ENCODE measurements around the gene MAP2K3. TPM values are rescaled to one million over a fixed set of nuclear protein-coding genes. Genes with fewer than 3 reads are reported as not detected.
A peak's percentile ranks its signal among the peaks of the same experiment; 100 is the strongest.

The MAP2K3 gene
- total RNA-seq, 1 donor from 2014 or later, result 3.5 TPM

DNA sequence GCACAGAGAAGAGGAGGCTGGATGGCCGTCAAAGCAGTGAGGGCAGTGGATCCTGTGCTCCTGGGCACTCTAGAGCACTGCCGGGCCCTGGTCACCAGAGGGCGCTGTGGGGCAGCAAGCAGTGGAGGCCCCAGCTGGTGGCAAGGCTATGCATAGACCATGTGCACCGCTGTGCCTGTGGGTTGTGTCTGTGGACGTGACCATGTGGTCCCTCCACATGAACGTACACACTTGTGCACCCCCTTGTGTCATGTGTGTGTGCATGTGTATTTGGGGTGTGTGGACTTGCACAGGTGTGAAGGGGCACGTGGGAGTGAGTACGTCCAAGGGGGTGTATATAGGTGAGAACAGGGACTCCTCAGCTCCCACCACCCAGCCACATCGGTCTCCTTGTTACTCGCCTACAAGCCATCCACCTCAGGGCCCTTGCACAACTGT lies 4.4 kb upstream of the MAP2K3 start:
- no peak overlapping the region for H2AFZ ChIP-seq (replicated peaks)
- TF ChIP-seq EZH2phosphoT487 (IDR thresholded peaks at IDR 0.05), result no peak
- no peak for TF ChIP-seq EZH2 (IDR thresholded peaks at IDR 0.05)
- TF ChIP-seq CTCF (IDR thresholded peaks at IDR 0.05), result peak; percentile 96
- Mint-ChIP-seq H3K27me3 (ENCODE audit: insufficient read depth, low read depth) (peaks cover 21% of the 10 kb centered on the region), H3K27ac (no peak overlapping the region), H3K9me3 (peaks cover 3% of the 10 kb centered on the region), H3K4me1 (peaks cover 12% of the 10 kb centered on the region), H3K36me3 (no peaks in the 10 kb centered on the region), H3K4me3 (peak overlapping the region; percentile 22)
- H3K9ac ChIP-seq, result no peak overlapping the region
- H3K36me3 ChIP-seq, result no peaks in the 10 kb centered on the region
- peaks cover 2% of the 10 kb centered on the region for H4K20me1 ChIP-seq (ENCODE audit: low read depth)
- no peak overlapping the region for H3K4me2 ChIP-seq
- H3K9me3 ChIP-seq (ENCODE audit: low read depth), result no peaks in the 10 kb centered on the region
- H3K27me3 ChIP-seq, result peaks cover 80% of the 10 kb centered on the region
- H3F3A ChIP-seq (ENCODE audit: low read depth), result no peaks in the 10 kb centered on the region
- no peak overlapping the region for H3K4me3 ChIP-seq
- H3K27ac ChIP-seq, result no peak overlapping the region
- DNase-seq (ENCODE audit: low spot score), result peak; percentile 87
- H3K4me1 ChIP-seq, result peaks cover 2% of the 10 kb centered on the region
- no peaks in the 10 kb centered on the region for H3K79me2 ChIP-seq (ENCODE audit: low read depth)

GRCh38 chr17:21282231-21282630 lies 2.3 kb upstream of the MAP2K3 start:
- no peaks in the 10 kb centered on the region for H3K36me3 ChIP-seq
- H3K27ac Mint-ChIP-seq, result no peak overlapping the region
- H3F3A ChIP-seq (ENCODE audit: low read depth), result peaks cover 5% of the 10 kb centered on the region
- H4K20me1 ChIP-seq (ENCODE audit: low read depth), result peaks cover 14% of the 10 kb centered on the region
- H3K4me2 ChIP-seq, result no peak overlapping the region
- H3K4me3 Mint-ChIP-seq, result no peak overlapping the region
- H3K4me1 Mint-ChIP-seq, result peaks cover 26% of the 10 kb centered on the region
- DNase-seq (ENCODE audit: low spot score), result no peak
- no peaks in the 10 kb centered on the region for H3K36me3 Mint-ChIP-seq
- H3K4me1 ChIP-seq, result peaks cover 20% of the 10 kb centered on the region
- no peak overlapping the region for H2AFZ ChIP-seq (replicated peaks)
- no peak overlapping the region for H3K27ac ChIP-seq
- H3K9me3 ChIP-seq (ENCODE audit: low read depth), result no peaks in the 10 kb centered on the region
- H3K79me2 ChIP-seq (ENCODE audit: low read depth), result no peaks in the 10 kb centered on the region
- peaks cover 2% of the 10 kb centered on the region for H3K9me3 Mint-ChIP-seq
- peaks cover 23% of the 10 kb centered on the region for H3K27me3 Mint-ChIP-seq (ENCODE audit: insufficient read depth, low read depth)
- no peak overlapping the region for H3K9ac ChIP-seq
- no peak for TF ChIP-seq EZH2phosphoT487 (IDR thresholded peaks at IDR 0.05)
- no peak for TF ChIP-seq CTCF (IDR thresholded peaks at IDR 0.05)
- H3K27me3 ChIP-seq, result peaks cover 70% of the 10 kb centered on the region
- H3K4me3 ChIP-seq, result no peak overlapping the region

DNA sequence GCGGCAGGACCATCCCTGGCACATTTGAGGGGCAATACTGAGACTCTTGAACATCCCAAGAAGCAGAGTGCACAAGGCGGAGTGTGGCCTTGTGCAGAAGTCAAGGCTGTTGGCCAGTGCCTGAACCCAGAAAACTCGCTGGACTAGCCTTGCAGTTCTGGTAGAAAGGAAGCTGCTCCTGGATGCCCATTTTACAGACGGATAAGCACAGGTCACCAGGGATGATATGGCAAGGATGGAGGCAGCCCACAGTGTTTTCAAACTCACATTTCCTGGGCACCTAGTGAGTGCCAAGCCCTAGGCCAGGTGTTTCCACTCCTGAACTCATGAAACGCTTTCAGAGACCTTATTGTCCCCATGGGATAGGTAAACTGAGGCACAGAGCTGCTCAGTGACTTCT lies 1.7 kb upstream of the MAP2K3 start:
- TF ChIP-seq EZH2phosphoT487 (IDR thresholded peaks at IDR 0.05), result no peak
- no peak for TF ChIP-seq CTCF (IDR thresholded peaks at IDR 0.05)
- TF ChIP-seq EZH2 (IDR thresholded peaks at IDR 0.05), result no peak
- H3K4me1 Mint-ChIP-seq, result peaks cover 26% of the 10 kb centered on the region
- no peaks in the 10 kb centered on the region for H3K9me3 Mint-ChIP-seq
- Histone ChIP-seq H3K4me2 (no peak overlapping the region), H2AFZ (replicated peaks) (no peak overlapping the region), H3K4me1 (peaks cover 20% of the 10 kb centered on the region), H3K9ac (no peak overlapping the region), H3K79me2 (ENCODE audit: low read depth) (no peaks in the 10 kb centered on the region), H3K4me3 (no peak overlapping the region), H3K27me3 (peaks cover 64% of the 10 kb centered on the region), H3K9me3 (ENCODE audit: low read depth) (no peaks in the 10 kb centered on the region), H4K20me1 (ENCODE audit: low read depth) (peaks cover 14% of the 10 kb centered on the region), H3F3A (ENCODE audit: low read depth) (peaks cover 5% of the 10 kb centered on the region), H3K36me3 (no peaks in the 10 kb centered on the region), H3K27ac (no peak overlapping the region)
- H3K4me3 Mint-ChIP-seq, result peak overlapping the region; percentile 76
- H3K27me3 Mint-ChIP-seq (ENCODE audit: insufficient read depth, low read depth), result peaks cover 20% of the 10 kb centered on the region
- H3K36me3 Mint-ChIP-seq, result no peaks in the 10 kb centered on the region
- H3K27ac Mint-ChIP-seq, result no peak overlapping the region
- DNase-seq (ENCODE audit: low spot score), result no peak
